ENCODE data around the gene ADAM12. TPM values are rescaled to one million over a fixed set of nuclear protein-coding genes. Genes with fewer than 3 reads are reported as not detected.
"Not testable (repeated sequence)": the region's sequence is repeated elsewhere in the genome, so short reads cannot be mapped to it uniquely, and the experiment has no call there.

The ADAM12 gene
- total and polyA plus RNA-seq, 10 of the 15 experiments (the other 5 are each of a cell fraction or from before 2014, with no cell fraction given): under 0.01 to 0.62 (median 0.04) TPM; not detected in 5

DNA sequence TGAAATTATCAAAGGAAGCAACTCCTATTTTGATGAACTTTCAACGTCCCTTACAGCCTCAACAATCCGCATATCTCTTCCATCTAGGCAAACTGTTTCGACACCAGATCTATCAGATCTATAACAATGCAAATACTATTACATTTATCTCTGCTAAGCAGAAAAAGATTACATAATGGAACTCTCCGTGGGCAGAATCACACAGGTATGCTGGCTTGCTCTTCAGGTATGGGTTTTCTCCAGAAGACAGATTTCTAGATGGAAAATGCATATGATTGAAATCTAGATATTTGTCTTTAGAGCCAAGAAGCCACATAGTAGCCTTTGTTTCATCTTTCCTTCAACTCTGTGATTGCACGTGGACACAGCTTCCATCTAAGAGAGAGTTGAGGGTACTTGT, 38.6 kb downstream of the ADAM12 start (continued):
- TF ChIP-seq, protein P1, sequence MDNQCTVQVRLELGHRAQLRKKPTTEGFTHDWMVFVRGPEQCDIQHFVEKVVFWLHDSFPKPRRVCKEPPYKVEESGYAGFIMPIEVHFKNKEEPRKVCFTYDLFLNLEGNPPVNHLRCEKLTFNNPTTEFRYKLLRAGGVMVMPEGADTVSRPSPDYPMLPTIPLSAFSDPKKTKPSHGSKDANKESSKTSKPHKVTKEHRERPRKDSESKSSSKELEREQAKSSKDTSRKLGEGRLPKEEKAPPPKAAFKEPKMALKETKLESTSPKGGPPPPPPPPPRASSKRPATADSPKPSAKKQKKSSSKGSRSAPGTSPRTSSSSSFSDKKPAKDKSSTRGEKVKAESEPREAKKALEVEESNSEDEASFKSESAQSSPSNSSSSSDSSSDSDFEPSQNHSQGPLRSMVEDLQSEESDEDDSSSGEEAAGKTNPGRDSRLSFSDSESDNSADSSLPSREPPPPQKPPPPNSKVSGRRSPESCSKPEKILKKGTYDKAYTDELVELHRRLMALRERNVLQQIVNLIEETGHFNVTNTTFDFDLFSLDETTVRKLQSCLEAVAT (IDR thresholded peaks at IDR 0.05): no peak
- no peak for TF ChIP-seq NFYA (IDR thresholded peaks at IDR 0.05; ENCODE audit: borderline replicate concordance, low read depth, low read length)
- TF ChIP-seq, protein P2, sequence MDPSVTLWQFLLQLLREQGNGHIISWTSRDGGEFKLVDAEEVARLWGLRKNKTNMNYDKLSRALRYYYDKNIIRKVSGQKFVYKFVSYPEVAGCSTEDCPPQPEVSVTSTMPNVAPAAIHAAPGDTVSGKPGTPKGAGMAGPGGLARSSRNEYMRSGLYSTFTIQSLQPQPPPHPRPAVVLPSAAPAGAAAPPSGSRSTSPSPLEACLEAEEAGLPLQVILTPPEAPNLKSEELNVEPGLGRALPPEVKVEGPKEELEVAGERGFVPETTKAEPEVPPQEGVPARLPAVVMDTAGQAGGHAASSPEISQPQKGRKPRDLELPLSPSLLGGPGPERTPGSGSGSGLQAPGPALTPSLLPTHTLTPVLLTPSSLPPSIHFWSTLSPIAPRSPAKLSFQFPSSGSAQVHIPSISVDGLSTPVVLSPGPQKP (IDR thresholded peaks at IDR 0.05; ENCODE audit: low read depth, low read length): no peak
- no peak for TF ChIP-seq SRF (IDR thresholded peaks at IDR 0.05; ENCODE audit: low read depth in 2 of 2, low read length in 2 of 2)

DNA sequence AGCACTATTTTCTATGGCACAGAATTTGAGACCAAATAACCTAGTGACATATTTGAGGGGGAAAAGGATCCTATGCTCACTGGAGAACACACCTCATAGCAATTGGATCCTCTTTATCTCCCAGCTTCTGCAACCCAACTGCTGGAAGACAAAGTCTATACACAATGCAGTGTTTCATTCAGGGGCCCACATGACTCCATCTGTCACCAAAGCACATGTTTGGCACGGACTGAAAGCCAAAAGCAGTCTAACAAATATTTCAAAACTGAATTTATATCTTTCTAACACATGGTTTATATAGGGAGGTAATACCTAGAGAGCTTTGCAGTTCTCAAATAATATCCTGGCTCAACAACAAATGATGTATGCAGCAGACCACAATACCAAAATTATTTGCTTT, 39.2 kb downstream of the ADAM12 start:
- Histone ChIP-seq H3K79me2 (ENCODE audit: control insufficient read depth, insufficient read depth, low read length) (no peaks in the 10 kb centered on the region), H3K9ac (ENCODE audit: control insufficient read depth, insufficient read depth, low read length) (no peak overlapping the region), H3K4me3 (no peak overlapping the region), H3K36me3 (ENCODE audit: control insufficient read depth in 2 of 2, insufficient read depth in 2 of 2, low read length in 1 of 2) (no peaks in the 10 kb centered on the region), H3K27ac (ENCODE audit: control insufficient read depth, insufficient read depth) (no peak overlapping the region), H4K20me1 (ENCODE audit: control insufficient read depth, insufficient read depth) (no peaks in the 10 kb centered on the region), H2AFZ (ENCODE audit: control insufficient read depth, low read depth, low read length) (no peak overlapping the region), H3K4me1 (ENCODE audit: control insufficient read depth, insufficient read depth, low read length) (no peaks in the 10 kb centered on the region), H3K4me2 (ENCODE audit: control insufficient read depth, insufficient read depth) (no peak overlapping the region), H3K9me3 (replicated peaks; ENCODE audit: control insufficient read depth, insufficient read depth, low read length) (no peaks in the 10 kb centered on the region), H3K27me3 (replicated peaks in 1 of 2; ENCODE audit: control insufficient read depth in 2 of 2, insufficient read depth in 2 of 2, low read length in 1 of 2) (no peaks in the 10 kb centered on the region)
- RAD21 ChIA-PET (ENCODE audit: unreplicated experiment): no interaction called here
- CTCF ChIA-PET: no interaction called here
- ATAC-seq (no peak), DNase-seq (ENCODE audit: low read depth, low spot score) (no peak), FAIRE-seq (no peak)
- POLR2A ChIA-PET: no interaction called here
- in situ Hi-C loops (cut with MboI): no loop called here
- WGBS (ENCODE audit: insufficient coverage, insufficient replicate concordance, low lambda C conversion rate, missing lambda C conversion rate): 0% methylated on average over 1 of the region's 1 CpG
- no TSS peak for BruUV-seq (replicated peaks)
- TF ChIP-seq SP1 (IDR thresholded peaks at IDR 0.05; ENCODE audit: low read depth, low read length) (no peak), MEF2A (IDR thresholded peaks at IDR 0.05; ENCODE audit: insufficient read depth, low read depth, low read length) (no peak), STAT1 (conservative IDR thresholded peaks at IDR 0.05) (no peak), ZZZ3 (IDR thresholded peaks at IDR 0.05; ENCODE audit: control insufficient read depth, insufficient read length, low read depth) (no peak), BHLHE40 (IDR thresholded peaks at IDR 0.05; ENCODE audit: borderline replicate concordance in 1 of 2, low read depth in 2 of 2, low read length in 1 of 2) (no peak), KDM1A (IDR thresholded peaks at IDR 0.05; ENCODE audit: borderline replicate concordance) (no peak), LARP7 (IDR thresholded peaks at IDR 0.05) (no peak), POLR2AphosphoS2 (IDR thresholded peaks at IDR 0.05; ENCODE audit: low read depth, low read length) (no peak)
- intact Hi-C loops (cut with micrococcal nuclease; ENCODE audit: unreplicated experiment): no loop called here
- SMC1A ChIA-PET (ENCODE audit: uncharacterized antibody, unreplicated experiment): no interaction called here

DNA sequence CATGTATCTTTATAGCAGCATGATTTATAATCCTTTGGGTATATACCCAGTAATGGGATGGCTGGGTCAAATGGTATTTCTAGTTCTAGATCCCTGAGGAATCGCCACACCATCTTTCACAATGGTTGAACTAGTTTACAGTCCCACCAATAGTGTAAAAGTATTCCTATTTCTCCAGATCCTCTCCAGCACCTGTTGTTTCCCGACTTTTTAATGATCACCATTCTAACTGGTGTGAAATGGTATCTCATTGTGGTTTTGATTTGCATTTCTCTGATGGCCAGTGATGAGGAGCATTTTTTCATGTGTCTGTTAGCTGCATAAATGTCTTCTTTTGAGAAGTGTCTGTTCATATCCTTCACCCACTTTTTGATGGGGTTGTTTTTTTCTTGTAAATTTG, 44.8 kb downstream of the ADAM12 start:
- H3K9ac ChIP-seq (ENCODE audit: control insufficient read depth, insufficient read depth, low read length); H3K4me1 ChIP-seq (ENCODE audit: control insufficient read depth, insufficient read depth, low read length); in situ Hi-C loops (cut with MboI); H3K4me3 ChIP-seq; H3K9me3 ChIP-seq (replicated peaks; ENCODE audit: control insufficient read depth, insufficient read depth, low read length); H3K79me2 ChIP-seq (ENCODE audit: control insufficient read depth, insufficient read depth, low read length); BruUV-seq (replicated peaks); POLR2A ChIA-PET; SMC1A ChIA-PET (ENCODE audit: uncharacterized antibody, unreplicated experiment); DNase-seq (ENCODE audit: low read depth, low spot score); ATAC-seq; intact Hi-C loops (cut with micrococcal nuclease; ENCODE audit: unreplicated experiment); H3K27me3 ChIP-seq (replicated peaks in 1 of 2; ENCODE audit: control insufficient read depth in 2 of 2, insufficient read depth in 2 of 2, low read length in 1 of 2); RAD21 ChIA-PET (ENCODE audit: unreplicated experiment); FAIRE-seq; H3K36me3 ChIP-seq (ENCODE audit: control insufficient read depth in 2 of 2, insufficient read depth in 2 of 2, low read length in 1 of 2); H3K27ac ChIP-seq (ENCODE audit: control insufficient read depth, insufficient read depth); CTCF ChIA-PET; H3K4me2 ChIP-seq (ENCODE audit: control insufficient read depth, insufficient read depth); H2AFZ ChIP-seq (ENCODE audit: control insufficient read depth, low read depth, low read length); H4K20me1 ChIP-seq (ENCODE audit: control insufficient read depth, insufficient read depth): not testable (repeated sequence)
- WGBS (ENCODE audit: insufficient coverage, insufficient replicate concordance, low lambda C conversion rate, missing lambda C conversion rate): 0% methylated on average over 2 of the region's 2 CpGs

All from GM12878 (cell line).